Fibroblast of skin of back (primary cell): ENCODE measurements around the gene TMEM129.
A peak's percentile ranks its signal among the peaks of the same experiment; 100 is the strongest.

ENCODE experiments used
- DNase-seq: peaks from one replicate; pipeline ENCODE4 v3.0.0-alpha.2; 2013

TMEM129 gene

DNA sequence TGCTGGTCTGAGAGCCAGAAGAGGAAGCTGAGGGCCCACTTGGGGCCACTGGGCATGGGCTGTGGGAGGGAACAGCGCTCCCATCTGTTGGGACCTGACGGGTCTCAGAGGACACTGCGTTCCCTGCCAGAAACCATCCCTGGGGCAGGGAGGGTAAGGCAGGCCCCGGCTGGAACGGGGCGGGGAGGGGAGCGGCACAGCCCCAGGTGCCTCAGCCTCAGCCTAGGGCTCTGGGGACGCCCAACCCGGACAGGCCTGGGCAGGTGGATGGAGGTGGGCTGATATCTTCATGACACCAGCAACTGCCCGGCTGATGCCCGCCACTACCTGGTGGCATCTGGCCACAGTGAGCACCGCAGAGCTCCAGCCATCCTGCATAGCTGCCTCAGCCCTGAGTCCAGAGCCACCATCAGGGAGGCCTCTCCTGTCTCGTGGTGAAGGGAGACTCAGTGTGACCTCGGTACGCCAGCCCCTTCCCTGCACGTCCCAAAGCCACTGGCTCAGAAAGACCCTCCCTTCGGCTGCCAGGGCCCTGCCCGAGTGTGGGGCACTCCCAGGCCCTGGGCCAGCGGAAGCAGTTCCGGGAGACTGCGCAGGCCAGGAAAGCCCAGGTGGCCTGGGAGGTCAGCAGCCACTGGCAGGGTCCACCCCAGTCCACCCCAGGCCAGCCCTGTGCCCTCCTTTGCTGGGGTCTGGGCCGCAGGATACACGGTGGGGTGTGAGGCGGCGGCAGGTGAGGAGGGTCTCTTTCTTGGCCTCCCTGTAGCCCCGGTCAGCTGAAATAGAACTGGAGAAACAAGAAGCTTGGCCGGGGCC, 37.4 kb upstream of the TMEM129 start:
- no peak for DNase-seq

DNA sequence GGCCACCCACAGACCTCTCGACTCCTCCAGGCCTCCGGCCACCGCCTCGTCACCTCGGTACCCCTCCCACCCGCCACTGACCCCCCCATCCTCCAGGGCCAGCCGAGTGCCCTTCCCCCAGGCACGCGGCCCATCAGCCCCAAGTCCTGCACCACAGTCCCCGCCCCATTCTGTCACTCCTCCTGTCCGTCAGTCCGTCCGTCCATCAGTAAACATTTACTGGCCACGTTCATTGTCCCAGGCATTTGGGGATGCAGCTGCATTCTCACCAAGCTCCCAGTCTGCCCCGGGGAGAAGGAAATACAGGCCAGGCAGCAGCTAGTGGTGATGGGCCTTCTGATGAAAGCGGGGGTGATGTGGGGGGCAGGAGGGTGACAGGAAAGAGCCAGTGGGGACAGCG, 36.7 kb upstream of the TMEM129 start:
- DNase-seq: no peak

DNA sequence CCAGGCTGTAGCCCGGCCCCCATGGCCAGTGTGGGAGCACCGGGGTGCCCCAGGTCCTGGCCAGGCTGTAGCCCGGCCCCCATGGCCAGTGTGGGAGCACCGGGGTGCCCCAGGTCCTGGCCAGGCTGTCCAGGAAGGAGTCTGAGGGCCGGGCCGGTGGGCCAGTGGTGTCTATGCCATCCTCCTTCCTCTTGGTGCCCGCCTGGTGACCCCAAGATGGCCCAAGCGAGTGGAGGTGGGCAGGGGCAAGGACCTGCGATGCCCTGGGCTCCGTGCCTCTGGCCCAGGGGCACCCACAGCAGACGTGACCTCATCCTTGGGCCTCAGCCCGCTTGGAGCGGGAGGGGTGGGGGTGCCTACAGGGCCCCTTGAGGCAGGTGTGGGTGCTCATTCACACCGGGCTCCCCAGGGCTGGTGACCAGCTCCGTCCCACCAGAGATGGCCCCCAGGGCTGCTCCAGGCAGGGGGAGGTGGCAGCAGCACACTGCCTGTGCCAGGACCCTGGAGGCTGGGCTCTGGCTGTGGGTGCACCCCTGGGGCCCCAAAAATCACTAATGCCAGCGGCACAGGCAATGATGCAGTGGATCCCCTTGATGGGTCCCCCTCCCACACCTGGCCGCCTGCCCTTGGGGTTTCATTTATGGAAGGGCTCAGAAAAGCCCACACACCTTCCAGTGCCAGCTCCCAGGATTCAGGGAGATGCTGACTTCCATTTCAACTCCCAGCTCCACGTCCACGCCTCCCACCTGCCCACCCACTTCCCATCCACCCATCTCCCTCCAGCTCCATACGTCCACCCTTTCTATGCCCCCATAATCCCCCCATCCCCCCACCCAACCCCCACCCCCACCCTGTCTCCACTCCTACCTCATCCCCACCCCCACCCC, 36.0 kb upstream of the TMEM129 start:
- no peak for DNase-seq

DNA sequence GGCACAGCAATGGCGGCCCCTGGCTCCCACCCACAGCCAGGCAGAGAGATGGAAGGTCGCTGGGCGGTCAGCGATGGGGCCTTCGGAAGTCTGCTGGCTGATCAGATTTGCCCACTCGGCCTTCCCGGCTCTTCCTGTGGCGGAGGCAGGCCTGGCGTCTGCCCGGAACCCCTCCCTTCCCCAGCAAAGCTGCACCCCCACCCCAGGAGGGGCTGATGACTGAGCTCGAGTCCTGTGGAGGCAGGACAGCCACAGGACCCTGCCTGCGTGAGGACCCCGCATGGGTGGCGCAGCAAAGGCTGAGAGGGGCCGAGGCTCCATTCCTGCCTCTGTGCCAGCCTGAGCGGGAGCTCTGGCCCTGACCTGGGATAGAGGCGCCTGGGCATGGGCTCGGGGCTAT, 35.0 kb upstream of the TMEM129 start:
- no peak for DNase-seq

DNA sequence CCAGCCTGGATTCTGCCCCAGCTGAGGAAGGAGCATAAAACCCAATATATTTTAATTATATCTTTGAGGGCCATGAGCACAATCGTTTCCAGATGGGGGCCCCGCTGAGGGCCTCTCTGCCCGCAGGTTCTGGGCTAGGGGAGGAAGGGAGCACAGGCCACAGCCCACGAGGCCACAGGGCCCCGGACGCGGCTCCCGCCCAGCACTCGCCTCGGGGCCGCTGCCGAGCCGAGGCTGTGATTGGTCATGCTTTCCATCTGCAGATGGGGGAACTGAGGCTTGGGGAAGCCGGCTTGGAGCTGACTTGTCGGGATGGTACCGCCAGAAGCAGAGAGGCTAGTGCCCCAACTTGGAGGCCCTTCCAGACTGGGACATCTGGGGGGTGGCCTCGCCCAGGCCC, 34.2 kb upstream of the TMEM129 start:
- no peak for DNase-seq

DNA sequence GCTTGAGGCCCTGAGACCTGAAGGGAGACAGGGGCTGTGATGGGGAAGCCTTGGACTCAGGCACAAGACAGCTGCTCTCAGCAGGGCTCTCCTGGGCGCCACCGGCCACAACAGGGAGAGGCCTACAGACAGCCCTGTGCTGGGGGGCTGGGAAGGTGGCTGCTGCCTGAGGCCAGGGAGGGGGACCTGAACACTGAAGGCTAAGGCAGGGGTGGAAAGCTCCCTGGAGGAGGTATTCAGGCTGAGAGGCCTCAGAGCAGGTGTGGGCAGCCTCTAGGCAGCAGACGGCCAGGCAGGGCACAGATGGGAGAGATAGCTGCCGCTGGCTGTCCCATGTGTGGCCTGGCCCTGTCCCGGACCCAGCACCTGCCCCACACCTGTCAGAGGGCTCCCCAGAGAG, 33.2 kb upstream of the TMEM129 start:
- DNase-seq: no peak

DNA sequence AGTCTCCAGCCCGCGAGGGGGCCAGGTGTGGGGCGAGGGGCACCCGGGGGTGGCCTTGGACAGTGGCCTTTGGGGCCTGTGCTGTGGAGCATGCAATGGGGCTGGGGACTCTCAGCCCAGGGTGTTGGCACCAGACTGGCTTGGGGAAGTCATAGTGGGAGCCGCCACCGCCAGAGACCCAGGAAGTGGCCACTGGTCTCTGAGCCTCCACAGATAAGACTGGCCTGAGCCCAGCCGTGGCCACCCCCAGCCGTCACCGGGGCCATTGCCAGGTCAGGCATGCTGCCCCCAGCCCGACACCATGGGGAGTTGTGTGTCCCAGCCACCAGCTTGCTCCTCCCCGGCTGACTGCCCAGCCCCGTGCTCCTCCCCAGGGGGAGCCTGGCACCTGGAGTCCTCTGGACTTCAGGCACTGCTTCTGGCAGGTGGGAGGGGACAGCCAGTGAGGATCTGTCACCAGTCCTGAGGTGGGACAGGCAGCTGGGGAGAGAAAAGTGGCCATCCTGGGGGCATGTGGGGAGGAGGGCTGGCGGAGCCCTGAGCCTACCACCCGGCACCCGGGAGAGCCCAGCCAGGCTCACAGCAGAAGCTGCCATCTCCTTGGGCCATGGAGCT, 32.7 kb upstream of the TMEM129 start:
- DNase-seq: no peak

DNA sequence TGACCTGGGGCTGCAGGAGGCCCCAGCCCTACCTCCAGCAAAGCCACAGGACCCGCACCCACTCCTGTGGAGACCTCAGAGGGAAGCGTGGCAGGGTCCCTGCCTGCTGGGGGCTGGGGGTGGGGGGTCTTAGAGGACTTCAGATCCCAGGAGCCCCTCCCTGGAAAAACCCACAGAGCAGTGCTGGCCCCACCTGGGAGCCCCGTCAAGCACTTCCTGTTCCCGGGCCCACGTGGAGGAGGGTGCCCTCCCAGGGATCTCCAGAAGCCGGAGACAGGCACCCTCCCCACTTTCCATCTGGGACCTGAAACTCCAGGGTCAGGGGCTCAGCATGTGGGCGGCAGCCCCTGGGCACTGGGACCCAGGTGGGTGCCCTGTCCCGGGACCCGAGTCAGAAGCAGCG, 32.2 kb upstream of the TMEM129 start:
- no peak for DNase-seq

DNA sequence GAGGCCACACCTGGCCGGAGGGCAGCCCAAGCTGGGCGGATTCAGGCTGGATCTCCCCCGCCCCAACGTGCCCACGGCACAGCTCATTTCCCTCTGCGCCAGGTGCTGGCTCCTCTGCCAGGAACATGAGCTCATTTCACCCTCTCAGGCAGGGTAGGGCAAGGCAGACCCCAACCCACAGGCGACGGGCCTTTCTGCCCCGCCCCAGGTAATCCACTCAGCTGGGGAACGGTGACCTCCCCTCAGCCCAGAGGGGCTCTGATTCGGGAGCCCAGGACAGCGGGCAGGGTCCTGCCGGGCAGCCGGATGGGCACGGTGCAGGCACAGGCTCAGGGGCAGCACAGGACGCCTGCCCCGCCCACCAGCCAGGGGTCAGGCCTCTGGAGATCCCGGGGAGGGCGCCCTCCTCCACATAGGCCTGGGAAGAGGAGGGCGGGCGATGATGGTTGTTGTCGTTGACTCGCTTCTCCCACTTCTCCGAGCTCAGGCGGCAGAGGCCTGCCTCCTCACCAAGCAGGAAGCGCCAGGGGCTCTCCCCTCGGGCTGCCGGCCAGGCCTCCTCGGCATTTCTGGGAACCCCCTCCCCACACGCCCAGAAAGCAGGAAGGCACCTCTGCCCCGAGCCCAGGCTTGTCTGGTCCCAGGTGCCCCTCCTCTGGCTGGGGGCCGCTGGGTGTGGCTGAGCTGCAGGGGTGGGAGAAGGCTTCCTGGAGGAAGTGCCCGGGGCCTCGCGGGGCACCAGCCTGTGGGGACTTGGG, 31.3 kb upstream of the TMEM129 start:
- no peak for DNase-seq

DNA sequence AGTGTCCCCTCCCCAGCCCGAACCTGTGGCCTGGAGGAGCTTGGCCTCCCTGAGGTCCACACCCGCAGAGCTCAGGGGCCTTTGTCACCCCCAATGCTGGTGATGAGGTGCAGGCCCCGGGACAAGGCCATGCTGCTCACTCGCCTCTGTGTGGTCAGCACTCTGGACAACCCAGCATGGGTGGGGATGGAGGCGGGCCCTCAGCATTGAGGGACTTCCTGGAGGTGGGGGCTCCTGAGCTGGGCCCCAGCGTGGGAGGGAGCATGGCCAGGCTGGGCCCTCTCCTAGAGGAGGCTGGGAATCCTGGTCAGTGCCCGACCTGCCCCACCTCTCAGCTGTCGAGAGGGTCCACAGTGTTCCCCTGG, 30.8 kb upstream of the TMEM129 start:
- no peak for DNase-seq

DNA sequence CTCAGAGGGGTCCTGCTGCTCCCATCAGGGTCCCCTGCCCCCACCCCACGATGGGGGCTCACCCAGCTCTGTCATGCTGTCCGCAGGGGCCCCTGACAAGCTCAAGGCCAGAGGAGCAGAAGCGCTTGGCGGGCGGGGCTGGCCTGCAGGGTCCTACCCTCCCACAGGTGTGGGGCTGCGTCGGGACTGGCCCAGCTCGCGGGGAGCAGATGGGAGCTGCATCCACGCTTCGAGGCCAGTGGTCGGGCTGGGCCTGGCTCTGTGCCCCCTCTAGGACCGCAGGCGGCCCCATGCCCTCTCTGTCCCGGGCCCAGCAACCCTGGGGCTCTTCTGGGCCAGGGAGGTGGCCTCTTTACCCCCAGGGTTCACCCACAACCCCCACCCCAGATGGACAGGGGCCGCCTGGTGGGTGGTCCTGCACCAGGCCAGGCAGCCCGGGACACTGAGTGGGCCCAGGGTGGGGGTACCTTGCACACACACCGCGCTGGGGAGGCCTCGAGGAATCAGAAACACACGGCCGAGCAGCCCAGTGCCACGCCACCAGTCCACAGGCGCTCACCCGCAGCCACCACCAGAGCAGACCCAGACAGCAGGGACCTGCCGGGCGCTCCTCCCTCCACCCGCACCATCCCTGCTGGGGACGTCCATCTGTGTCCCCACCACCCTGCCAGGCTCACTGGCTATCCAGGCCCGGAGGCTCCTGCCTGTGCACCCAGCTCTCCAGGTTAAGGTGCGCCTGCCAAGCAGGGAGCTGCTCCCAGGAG, 30.2 kb upstream of the TMEM129 start:
- no peak for DNase-seq

DNA sequence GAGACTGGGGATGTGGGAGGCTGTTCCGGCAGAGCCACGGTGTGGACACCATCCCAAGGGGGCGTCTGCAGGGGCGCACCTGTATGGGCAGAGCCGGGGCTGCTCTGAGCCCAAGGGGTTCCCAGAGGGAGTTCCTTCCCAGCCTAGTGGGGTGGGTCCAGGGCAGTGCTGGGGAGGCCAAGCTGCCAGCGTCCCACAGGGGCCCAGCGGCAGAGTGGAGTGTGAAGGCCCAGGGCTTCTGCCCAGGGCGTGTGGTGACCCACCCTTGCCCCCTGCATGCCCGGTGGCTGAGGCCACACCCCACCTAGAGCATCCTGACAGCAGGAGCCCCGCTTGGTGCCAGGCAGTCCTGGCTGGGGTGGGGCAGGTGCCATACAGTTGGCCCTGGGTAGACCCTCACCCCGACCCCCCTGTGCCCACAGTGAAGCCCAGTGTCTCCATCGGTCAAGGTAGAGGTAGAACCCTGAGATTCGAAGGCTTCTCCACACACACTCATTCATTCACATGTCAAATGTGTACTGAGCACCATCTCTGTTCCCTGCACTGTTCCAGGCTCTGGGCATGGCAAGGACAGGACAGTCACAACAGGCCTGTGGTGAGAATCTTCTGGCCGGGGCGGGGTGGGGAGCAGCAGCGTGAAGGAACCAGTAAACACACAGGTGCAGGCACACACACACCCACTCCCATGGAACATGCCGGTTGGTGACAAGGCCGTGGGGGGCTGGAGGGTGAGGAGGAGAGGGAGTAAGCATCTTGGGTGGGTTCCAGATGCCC, 29.4 kb upstream of the TMEM129 start:
- no peak for DNase-seq

DNA sequence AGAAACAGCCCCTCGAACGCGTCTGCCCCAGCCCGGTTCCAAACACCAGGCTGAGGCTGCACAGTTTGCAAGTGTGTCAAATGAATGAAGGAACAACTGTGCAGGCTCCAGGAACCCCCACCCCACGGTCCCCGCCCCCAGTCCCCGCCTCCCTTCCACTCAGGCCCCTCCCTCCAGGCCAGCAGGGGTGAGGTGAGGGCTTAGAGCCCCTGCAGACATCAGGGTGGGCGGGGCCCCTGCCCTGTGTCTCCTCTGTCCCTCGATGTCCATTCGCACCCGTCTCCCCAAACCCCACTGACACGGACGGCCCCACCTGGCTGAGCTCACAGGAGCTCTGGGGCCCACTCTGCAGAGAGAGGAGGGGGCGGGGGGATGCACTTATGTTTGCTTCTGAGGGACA, 28.7 kb upstream of the TMEM129 start:
- DNase-seq: no peak

DNA sequence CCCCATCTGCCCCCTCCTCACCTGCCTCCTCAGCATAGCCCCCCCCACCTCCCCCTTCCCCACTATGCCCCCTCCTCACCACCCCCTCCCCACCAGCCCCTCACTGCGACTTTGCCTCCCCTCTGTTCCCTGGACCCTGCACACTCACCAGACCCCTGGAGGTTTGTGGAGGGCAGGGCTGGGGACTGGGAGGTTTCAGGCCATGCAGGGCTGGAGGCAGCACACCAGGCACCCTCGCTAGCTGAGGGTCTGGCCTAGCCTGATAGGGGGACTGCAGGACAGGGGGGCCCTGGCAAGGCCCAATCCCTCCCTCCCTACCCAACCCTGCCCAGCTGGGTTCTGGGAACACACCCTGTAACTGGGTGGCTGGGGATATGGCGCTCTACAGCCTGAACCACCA, 28.2 kb upstream of the TMEM129 start:
- DNase-seq: no peak

DNA sequence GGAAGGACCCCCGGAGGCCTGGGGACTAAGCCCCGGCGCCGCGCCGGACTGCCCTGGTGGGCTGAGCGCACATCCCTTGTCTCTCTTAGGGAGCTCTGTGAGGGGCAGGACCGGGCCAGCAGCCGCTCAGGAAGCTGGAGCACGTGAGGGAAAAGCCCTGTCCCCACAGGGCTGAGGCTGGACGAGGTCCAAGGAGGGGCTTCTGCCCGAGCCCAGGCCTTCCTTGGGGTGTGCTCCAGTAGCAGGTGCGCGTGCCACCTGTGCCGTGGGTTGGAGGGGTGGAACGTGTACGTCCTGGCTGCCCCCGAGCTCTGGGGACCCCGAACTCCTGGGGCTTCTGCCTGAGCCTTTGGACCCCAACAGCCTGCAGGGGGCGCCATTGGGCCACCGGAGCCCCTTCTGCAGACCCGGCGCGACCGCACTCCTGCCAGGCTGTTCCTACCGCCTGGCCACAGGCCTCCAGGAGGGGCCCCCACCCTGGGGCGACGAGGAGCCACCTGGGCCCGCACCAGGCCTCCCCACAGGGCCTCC, 27.4 kb upstream of the TMEM129 start:
- DNase-seq: peak; percentile 57

DNA sequence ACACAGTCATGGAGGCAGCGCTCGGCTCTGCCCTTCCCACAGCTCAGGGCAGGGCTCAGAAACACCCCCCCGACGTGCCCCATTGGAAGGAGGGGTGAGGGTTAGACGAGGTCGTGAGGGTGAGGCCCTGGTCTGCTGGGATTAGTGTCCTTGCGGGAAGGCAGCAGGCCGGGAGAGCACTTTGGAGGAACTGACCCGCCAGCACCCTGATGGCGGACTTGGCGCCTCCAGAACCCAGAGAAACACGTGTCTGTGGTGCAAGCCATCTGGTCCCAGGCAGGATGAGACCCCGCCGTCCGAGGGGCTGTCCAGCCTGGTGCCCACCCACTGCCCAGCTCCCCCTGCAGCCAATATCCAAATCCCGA, 26.5 kb upstream of the TMEM129 start:
- no peak for DNase-seq

DNA sequence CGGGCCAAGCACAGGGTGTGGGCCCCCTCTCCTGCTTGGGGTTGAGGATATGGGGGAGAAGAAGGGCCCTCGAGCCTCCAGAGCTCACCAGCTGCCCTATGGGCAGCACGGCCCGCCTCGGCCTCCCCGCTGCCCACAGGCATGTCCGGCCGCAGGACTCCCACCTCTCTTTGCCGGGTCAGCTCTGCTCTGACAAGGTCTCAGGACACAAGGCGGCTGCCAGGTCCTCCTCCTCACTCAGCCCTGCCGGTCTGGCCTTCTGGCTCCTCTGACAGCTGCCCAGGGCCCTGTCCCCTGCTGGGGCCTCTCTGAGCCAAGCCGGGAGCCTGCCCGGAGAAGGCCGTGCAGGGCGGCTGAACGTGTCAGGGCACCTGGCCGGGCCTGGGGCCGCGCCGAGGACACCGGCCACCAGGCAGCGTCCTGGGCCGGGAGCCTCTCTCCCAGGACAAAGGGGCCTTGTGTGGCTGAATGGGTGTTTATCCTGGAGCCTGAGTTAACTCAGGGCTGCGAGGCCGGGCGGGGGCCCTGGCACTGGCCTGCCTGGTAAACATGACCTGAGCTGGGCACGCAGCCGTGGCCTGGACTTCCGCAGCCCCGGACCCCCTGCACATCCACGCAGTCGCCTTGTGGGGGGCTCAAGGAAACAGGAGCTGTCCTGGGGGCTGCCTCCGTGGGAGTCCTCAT, 25.9 kb upstream of the TMEM129 start:
- no peak for DNase-seq

DNA sequence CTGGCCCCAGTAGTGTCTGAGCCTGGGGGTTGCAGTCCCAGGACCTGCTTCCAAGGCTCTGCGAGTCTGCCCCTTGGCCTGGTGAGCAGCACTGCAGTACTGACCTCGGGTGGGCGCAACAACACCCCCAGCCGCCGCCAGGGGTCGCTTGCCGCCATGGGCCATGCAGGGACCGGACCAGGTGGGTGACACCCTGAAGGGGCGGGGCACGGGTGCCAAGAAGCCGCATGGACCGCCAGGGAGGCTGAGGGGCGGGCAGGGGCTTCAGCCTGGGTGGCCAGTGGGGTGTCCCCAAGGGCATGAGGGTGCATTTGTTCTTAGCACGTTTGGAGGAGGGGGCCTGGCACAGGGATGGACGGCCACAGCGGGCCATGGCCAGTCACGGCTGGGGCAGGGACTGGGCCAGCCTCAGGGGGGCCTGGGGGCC, 25.2 kb upstream of the TMEM129 start:
- peak; percentile 68 for DNase-seq

DNA sequence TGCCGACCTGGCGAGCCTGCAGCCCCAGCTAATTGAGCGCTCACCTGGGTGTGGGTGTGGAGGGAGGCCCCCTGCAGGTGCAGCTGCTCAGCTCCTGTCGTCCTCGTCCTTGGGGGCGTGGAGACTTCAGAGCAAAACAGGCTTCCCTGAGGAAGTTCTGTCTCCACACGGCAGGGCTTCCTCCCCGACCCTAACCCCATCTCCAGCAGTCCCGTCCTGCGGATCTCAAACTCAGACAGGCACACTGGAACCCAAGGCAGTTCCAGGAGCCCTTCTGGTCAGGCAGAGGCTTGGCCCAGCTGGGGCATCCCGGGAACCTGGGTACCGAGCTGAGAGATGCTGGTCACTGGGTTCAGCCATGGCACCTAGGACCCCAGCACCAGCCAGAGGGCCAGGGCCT, 24.6 kb upstream of the TMEM129 start:
- no peak for DNase-seq

DNA sequence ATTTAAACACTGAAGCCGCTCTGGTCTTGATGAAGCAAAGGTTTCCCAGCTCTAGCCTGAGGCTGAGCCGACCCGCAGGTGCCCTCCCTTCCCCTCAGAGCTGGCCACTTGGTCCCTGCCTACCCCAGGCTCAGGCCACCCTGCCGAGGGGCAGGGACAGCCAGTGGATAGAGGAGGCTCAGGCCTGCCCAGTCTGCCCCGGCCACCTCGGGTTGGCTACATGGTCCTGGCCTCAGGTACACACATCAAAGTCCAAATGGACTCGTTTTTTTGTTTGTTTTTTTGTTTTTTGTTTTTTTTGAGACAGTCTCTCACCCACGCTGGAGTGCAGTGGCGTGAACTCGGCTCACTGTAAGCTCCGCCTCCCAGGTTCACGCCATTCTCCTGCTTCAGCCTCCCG, 24.0 kb upstream of the TMEM129 start:
- no peak for DNase-seq
